OCI-LY1 (cell line): ENCODE data around the gene GCN1.

ENCODE experiments used
- EZH2 ChIP-seq: fragments of 200-600 bp; sonication (generic), shearing (Covaris generic); IDR thresholded peaks from 2 replicates; pipeline ENCODE4 v1.8.0; 2017; ENCODE audit warnings: borderline replicate concordance, mixed run types, mild to moderate bottlenecking, antibody characterized with exemption, low read length, moderate library complexity, mixed read lengths
- TF ChIP-seq, protein P1 (sequence below): fragments of 200-600 bp; sonication (generic), shearing (Covaris generic); IDR thresholded peaks from 2 replicates; pipeline ENCODE4 v1.5.1; 2017; ENCODE audit warnings: mild to moderate bottlenecking, antibody characterized with exemption, low read length, moderate library complexity, mixed read lengths

GRCh38 chr12:120089796-120090195 is 104.7 kb downstream of the GCN1 start:
- TF ChIP-seq, protein P1, sequence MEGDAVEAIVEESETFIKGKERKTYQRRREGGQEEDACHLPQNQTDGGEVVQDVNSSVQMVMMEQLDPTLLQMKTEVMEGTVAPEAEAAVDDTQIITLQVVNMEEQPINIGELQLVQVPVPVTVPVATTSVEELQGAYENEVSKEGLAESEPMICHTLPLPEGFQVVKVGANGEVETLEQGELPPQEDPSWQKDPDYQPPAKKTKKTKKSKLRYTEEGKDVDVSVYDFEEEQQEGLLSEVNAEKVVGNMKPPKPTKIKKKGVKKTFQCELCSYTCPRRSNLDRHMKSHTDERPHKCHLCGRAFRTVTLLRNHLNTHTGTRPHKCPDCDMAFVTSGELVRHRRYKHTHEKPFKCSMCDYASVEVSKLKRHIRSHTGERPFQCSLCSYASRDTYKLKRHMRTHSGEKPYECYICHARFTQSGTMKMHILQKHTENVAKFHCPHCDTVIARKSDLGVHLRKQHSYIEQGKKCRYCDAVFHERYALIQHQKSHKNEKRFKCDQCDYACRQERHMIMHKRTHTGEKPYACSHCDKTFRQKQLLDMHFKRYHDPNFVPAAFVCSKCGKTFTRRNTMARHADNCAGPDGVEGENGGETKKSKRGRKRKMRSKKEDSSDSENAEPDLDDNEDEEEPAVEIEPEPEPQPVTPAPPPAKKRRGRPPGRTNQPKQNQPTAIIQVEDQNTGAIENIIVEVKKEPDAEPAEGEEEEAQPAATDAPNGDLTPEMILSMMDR = no peak
- no peak for TF ChIP-seq EZH2
